ENCODE measurements around the gene RABGAP1.

- TF ChIP-seq POLR2A (IDR thresholded peaks at IDR 0.05; ENCODE audit: low read depth) = no peak
- TF ChIP-seq CTCF (IDR thresholded peaks at IDR 0.05) = no peak
- TF ChIP-seq EP300 (IDR thresholded peaks at IDR 0.05) = no peak
- TF ChIP-seq POLR2AphosphoS5 (IDR thresholded peaks at IDR 0.05) = no peak
Observed at GRCh38 chr9:122940454-122940748, 419 bp upstream of the RABGAP1 start.

Data from esophagus muscularis mucosa (tissue), 4 donors.